Activated T-cell treated with anti-CD3 and anti-CD28 coated beads for 24 hours (primary cell): ENCODE results near the gene KTN1.

Source experiments
- DNase-seq: peaks from one replicate; pipeline ENCODE4 v3.0.0-alpha.2; 2020; ENCODE audit warnings: low read depth

KTN1 gene

DNA sequence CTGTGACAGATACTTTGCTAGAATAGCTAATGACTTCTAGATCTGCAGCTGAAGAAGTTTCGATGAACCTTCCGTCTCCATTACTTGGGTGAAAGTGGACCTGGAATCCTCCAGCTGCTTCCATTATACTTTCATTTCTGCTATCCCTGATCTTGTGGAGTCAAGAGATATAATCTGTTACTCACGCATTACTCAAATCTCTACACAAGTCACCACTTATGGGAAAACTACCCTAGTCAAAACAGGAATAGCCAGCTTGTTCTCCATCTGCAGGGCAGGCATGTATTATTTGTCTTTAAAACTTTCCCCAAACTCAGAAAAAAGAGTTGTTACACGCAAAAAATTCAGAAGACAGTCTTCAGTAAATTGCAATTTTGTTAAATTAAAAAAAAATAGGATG is 2.8 kb upstream of the KTN1 start:
- no peak for DNase-seq

DNA sequence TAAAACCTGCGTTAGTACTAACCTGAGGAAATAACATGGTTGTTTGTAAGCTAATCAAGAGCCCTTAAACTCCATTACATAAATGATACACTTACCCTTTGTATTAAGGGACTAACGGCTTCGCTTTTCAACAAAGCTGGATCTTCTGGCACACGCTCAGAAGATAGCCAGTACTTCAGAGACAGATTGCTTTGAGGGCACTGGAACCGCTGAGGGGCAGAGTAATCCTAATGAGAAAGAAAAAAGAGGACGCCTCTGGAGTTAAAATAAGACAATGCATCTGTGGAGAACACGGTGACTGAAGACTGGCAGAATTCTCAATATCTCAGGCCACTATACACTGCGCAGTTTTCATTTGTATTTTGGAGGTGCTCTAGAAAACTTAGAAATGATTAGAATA is 1.5 kb upstream of the KTN1 start:
- no peak for DNase-seq

DNA sequence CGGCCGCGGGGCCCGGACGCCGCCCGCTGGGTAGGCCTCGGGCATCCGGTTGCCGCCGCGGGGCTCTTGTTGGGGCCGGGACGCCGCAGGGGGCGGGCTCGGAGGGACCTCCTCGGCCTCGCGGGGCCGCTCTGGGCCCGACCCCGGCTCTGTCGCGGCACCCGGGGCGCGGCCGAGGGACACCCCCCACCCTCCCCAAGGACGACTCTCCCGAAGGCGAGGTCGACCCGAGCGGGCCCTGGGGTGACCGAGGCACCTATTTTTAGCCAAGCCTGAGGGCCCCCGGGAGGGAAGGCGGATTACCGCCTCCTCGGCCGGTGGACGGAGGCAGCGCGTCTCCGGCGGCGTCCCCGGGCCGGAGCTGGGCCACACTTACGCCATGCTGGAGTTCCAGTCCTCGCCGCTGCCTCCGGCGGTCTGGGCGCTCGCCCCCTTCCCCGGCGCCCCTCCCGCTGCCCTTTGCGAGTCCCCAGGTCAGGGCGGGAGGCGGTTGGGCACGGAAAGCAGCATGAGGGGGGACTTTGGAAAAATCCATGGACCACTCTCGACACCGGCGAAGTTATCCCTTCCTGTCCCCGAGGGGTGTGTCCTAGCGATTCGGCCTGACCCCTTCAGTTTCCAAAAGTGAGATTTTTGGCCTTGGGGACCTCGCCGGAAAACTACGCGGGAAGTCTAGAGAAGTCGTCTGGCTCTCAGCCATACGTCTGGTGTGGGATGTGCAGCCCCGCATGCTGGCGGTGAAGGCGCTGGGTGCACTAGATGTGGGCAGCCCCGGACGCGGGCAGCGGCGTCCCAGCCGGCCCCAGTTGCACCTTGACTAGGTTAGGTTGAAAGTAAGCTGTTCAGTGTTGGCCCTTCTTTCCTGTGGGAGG is 699 bp downstream of the KTN1 start:
- peak; percentile 35 for DNase-seq

DNA sequence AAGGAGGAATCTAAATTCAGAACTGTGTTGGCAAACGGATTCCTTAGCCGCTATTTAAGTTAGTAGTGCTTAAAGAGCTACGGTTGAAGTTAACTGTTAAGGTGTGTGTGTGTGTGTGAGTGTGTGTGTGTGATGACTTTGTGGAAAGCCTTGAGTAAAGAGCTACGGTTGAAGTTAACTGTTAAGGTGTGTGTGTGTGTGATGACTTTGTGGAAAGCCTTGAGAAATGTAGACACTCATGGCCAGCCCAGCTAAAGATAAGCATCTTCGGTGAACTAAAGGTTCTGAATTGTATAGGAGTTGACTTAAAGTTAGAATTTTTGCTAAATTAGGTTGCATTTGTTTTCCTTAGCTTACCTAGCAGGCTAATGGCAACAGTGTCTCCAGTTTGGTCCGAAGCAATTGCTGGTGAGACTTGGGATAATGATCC is 1.4 kb downstream of the KTN1 start:
- DNase-seq = no peak

DNA sequence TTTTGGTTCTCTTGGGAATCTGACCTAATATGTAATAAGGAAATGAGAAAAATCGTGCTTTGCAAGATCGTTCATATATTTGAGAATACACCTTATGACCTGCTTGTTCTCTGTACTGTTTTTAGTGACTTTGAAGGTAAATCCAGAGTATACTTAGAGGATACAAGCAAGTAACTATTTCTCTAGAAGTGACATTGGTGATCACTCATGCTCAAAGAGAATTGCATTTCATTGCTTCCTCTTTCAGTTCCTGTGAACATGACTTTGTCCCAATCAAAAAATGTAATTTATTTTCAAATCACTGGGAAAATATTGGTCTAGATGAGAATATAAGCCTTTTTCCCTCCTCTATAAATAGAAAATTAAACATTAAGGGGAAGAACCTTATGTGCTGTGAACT is 2.7 kb downstream of the KTN1 start:
- DNase-seq = no peak

DNA sequence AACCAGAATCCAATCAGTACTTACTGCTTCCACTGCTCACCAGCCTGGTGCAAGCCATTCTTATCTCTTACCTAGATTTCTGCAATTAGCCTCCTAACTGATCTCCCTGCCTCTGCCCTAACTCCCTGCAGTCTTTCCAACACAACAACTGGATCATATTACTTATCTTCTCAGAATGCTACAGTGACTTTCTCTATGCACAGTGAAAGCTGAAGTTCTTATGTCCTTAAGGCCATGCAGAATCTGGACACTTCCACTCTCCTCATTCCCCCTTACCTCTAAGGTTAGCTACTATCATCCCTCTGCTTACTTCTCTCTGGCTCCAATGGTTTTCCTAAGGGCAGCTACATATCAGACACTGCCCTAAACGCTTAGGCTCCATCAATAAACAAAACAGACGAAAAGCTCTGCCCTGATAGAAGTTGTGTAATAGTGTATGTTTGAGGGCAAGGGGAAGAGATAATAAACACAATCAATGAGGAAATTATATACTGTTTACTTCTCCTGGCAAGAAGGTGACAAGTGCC is 4.0 kb downstream of the KTN1 start:
- no peak for DNase-seq

DNA sequence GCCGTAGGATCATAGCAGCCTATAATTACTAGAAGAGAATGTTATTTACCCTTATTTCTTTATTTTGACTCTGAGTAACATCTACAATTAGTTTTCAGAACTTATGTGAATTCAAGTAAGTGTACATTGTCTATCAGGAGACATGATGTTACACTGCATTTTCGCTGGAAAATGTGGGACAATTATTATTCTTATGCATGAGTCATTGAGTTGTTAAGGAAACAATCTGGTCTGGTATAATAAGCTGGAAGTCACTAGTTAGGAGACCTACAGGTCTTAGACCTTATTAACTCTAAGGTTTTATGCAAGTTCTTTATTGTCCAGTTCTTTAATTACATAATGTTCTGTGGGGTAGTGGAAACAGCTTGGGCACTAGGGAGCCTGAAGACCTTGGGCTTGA is 5.8 kb downstream of the KTN1 start:
- DNase-seq = no peak

DNA sequence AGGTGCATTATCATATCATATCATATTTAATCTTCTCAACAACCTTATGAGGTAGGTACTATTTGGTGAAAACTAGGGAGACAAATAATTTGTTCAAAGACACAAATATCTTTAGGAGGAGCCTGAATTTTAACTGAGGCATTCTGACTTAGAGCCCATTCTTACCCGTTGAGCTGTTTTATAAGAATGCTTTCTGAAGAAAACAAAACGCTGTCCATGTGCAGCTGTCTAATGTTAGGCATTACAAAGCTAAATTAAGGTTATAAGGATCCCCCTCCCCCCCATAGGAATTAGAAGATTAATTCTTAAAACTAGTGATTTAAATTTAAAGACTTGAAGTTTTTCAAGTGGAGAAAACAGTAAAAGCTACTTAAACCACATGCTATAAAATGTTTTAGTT is 6.4 kb downstream of the KTN1 start:
- DNase-seq = no peak

DNA sequence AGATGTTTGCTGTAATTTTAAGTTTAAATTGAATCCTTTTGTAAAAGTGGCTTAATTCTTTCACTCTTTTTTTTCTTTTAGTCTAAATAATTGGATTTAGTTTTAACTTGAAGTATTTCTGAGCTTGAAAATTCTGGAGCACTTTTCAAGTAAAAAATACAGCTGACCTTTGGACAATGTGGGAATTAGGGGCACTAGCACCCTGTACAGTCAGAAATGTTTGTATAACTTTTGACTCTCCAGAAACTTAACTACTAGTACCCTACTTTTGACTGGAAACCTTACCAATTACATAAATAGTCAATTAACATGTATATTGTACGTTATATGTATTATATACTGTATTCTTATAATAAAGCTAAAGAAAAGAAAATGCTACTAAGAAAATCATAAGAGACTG is 7.8 kb downstream of the KTN1 start:
- no peak for DNase-seq

DNA sequence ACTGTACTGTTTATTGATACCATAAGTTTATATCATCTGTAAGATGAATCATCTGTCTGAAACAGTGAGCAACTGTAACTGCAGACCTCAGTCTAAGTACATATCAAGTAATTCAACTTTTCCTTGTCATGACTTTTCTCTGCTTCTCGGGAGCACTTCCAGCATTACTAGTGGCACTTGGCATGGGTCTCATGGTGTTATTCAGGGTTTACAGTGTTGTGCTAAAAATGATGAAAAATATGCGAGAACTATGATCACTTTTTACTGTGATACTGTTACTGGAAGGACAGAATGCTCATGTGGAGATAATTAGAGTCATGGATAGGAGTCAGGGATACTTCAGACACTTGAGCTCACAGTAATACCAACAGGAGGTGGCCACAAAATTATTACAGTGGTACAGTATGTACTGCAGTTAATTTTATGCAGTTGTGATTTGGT is 8.3 kb downstream of the KTN1 start:
- DNase-seq = no peak

DNA sequence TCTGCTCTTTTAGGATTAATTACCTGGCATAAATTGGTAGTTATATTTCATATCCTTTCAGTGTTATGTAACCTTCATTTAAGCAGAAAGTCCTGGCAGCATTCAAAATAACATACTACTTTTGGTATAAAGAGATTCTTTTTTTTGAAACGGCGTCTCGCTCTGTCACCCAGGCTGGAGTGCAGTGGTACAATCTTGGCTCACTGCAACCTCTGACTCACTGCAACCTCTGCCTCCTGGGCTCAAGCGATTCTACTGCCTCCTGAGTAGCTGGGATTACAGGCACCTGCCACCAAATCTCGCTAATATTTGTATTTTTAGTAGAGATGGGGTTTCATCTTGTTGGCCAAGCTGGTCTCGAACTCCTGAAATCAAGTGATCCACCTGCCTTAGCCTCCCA is 9.2 kb downstream of the KTN1 start:
- no peak for DNase-seq

DNA sequence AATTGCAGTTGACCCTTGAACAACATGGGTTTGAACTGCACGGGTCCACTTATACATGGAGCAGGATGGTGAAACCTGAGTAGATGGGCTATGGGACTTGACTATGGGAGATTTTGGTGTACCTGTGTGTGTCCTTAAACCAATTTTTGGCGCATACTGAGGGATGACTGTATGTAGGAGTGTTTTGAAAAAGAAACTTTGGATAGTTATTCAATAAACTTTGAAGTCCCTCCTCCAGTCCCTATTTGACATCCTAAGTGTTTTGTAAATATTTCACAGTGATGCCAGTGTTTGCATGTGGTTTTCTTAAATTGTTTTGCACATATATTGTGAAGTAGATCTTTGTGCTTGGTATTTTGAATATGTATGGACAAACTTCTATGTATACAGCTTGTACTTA is 12.4 kb downstream of the KTN1 start:
- no peak for DNase-seq

DNA sequence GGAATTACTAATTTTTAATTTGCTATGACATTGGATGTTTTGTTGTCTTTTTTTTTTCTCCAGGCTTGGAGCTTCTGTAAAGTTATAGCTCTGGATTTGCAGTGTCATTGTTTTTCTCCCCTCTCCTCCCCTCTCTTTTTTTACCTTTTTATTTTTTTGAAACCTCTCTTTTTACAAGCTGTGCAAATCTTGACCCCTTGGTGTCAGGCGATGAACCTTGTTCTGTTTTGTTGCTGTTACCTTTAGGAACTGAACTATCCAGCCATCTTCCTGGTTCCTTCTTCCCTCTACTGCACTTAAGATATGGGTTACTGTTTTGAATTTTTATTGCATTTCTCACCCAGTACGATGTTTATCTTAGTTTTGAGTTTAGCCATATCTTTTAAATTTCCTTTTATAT is 13.7 kb downstream of the KTN1 start:
- DNase-seq = no peak

DNA sequence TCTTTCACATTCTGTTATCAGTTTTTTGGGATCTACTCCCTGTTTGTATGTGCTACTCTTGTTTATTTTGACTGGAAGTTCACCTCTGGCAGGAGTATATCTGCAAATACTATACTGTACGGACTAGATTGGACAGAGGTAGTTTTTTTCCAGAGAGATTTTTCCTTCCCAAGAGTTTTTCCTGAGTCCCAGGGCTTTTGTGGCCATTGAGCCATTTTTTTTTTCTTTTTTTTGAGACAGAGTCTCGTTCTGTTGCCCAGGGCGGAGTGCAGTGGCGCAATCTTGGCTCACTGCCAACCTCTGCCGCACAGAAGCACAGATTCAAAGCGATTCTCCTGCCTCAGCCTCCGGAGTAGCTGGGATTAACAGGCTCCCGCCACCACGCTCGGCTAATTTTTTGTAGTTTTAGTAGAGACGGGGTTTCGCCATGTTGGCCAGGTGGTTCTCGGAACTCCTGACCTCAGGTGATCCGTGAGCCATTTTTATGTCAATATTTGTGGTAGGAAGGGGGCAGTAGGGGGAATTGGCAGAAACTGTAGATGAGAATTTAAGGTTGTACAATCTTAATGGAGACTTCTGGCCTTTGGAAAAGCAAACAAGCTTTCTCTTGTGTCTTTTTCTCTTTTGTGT is 19.4 kb downstream of the KTN1 start:
- DNase-seq = no peak

DNA sequence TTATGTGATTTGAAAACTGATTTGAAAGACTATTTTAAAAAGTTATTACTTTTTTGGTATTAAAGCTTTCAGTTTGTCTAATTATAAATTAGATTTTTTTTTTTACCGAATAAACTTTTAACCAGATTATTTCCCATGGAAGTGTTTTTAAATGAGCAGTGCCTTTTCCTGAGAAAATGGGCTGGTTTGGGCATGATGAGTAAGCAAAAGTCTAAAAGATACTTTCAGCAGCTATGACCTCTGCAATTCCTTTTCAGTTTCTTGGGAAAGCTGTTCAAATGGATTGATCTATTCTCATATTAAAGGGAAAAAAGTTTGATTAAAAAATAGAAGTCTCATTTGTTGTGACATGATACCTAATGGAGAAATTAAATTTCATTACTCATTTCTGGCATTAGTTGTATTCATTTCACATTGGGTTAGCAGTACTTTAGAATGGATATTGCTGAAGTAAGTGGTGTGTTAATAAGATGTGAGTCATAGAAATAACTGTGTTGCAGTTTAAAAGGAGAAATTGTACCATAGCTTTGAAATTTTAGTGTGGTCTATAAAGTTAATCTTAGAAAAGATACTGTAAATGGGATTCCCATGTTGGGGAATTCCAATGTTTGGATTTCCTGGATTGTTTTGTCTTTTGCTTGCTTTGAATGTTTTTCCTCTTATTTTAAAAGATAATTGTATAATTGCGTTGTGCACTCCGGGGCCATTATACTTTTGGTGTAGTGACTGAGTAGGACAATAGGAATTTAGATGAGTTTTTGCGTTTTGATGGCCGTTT is 21.0 kb downstream of the KTN1 start:
- DNase-seq = no peak

DNA sequence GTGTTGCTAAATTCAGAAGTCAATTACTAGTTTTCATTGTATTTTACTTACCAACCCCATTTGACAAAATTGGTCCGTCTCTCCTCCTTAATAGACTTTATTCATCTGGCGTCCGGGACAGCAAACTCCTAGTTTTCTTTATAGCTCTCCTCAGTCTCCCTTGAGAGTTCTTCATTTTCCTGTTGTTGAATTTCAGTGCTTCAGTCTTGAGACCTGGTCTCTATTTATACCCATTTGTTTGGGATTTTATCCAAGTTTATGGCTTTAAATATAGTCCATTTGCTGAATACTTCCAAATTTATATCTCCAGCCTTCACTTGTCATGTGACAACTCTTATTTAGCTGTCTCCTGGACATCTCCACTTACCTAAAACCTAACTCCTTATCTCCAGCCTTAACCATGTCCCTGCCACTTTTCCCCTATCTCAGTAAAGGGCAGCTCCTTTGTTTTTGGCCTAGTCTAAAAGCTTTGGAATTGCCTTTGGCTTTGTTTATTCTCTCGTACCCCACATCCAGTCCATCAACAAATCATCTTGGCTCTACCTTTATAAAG is 23.5 kb downstream of the KTN1 start:
- no peak for DNase-seq

DNA sequence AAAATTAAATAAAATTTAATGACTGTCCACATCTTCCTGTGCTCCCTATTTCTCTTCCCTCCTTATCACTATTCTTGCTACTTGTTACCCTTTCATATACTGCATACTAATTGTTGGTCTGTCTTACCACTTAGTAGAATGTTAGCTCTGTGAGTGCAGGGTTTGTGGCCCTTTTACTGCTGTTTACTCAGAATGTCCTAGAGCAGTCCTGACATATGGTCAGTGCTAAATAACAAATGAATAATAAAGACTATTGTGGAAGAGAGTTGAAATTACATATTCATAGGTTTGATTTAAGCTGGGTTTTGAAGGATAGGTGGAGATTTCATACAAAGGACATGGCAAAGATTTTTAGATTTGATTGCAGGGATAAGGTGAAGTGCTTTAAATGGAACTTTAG is 24.5 kb downstream of the KTN1 start:
- no peak for DNase-seq

DNA sequence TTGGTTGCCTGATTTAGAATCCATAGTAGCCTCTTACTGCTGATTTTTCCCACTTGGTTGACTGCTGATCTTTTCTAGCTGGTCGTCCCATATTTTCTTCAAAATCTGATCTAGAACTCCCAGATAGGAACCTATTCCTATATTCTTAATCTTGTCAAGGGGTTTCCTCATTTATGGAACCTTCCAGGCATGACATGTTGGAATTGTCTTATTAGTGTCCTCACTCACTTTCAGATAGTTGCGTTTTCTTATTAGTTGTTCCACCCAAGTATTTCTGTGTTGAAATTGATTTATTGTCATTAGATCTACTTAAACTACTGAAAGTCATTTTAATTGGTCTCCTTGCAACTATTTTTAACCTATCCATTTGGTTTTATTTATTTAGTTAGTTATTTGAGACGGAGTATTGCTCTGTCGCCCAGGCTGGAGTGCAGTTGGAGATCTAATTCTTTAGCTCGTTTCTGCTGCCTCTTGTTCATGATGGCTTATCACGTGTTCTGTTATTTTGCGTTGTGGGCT is 25.0 kb downstream of the KTN1 start:
- DNase-seq = no peak

DNA sequence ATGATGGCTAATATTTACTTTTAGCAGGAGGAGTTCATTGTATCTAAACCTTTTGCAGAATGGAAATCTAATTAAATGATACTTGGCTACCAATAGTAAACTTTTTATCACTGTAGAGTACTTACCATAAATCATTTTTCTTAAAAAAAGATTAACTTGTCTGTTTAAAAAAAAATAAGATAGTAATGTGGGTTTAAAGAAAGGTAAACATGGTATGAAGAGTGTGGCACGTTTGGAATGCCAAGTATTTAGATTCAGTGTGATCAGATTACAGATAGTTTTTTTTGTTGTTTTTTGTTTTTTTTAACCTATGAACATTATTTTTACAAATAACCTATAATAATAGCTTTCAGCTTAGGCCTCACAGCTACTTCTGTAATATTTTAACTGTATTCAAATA is 25.8 kb downstream of the KTN1 start:
- no peak for DNase-seq

DNA sequence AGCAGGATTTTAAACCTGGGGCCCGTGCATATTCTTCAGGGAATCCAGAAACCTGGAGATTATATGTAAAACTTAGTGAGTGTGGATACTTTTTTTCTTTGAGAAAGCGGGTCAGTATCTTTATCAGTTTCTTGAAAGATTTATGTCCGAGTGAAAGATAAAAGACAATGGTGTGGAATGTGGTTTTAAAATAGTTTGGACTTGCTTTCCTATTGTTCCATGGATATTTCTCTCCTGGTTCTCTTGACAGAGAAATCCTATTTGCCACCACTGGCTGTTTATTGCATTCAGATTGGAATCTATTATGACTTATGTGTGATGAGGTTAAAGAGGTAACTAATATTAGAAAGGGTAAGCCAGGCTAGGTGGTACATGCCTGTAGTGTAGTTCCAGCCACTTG is 27.4 kb downstream of the KTN1 start:
- no peak for DNase-seq

DNA sequence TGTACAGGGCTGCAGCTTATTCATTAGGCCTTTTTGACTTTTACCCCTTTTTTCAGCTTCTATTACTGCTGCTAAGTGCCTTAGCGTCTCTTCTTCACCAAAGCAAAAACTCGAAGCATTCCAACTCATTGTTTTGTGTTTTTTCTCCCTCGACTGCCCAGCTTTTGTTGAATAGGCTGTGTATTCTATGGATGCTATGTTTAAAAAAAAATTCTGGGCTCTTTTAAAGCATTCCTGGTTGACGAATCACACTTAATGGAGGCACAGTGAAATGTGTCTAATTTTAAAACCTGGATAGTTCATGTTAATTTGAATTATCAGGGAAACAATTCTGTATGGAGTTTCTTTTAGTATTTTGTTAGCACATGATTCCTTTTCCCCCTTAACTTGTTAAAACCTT is 29.7 kb downstream of the KTN1 start:
- no peak for DNase-seq

DNA sequence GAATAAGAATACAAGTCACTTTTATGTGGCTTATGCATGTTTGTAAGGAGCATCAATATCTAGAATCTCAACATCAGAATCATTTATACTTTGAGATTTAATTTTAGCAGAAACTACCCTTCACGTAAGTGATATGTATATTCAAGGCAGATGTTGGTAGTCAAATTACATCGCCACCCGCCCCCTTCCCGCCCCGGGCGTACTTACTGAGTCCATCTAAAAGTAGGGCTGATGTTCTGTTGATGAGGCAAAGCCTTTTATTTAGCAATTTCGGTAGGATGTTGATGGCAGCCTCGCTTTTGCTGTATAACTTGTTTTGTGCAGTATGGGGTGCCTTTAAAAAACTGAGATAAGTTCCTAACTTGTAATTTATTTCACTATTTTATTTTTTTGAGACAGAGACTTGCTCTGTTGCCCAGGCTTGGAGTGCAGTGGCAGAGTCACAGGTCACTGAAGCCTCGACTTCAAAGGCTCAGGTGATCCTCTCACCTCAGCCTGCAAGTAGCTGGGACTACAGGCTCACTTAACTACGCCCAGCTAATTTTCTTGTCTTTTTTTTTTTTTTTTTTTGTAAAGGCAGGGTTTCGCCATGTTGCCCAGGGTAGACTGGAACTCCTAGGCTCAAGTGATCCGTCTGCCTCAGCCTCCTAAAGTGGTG is 30.8 kb downstream of the KTN1 start:
- no peak for DNase-seq
